ENCODE measurements around the gene MLYCD. TPM values are rescaled to one million over a fixed set of nuclear protein-coding genes. Genes with fewer than 3 reads are reported as not detected.

MLYCD gene
- total RNA-seq, 1 donor from 2014 or later: 5.6 TPM

DNA sequence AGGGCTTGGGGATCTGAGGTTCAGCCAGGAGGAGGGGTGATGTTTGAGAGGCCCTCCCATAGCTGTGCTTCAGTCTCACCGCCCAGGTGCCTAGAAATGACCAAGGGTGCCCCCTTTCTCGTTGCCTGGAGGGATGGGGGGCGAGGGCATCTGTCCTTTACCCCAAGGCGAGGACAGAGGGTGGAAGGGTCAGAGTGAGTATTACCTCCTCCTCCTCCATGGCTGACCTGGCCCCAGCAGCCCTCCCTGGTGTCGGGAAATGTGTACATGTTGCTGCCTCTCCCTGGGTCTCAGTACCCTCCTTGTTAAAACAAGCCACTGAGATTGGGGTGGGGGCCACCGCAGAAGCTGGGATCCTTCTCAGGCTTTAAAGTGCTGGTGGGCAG lies 71.5 kb downstream of the MLYCD start:
- no peak for DNase-seq

DNA sequence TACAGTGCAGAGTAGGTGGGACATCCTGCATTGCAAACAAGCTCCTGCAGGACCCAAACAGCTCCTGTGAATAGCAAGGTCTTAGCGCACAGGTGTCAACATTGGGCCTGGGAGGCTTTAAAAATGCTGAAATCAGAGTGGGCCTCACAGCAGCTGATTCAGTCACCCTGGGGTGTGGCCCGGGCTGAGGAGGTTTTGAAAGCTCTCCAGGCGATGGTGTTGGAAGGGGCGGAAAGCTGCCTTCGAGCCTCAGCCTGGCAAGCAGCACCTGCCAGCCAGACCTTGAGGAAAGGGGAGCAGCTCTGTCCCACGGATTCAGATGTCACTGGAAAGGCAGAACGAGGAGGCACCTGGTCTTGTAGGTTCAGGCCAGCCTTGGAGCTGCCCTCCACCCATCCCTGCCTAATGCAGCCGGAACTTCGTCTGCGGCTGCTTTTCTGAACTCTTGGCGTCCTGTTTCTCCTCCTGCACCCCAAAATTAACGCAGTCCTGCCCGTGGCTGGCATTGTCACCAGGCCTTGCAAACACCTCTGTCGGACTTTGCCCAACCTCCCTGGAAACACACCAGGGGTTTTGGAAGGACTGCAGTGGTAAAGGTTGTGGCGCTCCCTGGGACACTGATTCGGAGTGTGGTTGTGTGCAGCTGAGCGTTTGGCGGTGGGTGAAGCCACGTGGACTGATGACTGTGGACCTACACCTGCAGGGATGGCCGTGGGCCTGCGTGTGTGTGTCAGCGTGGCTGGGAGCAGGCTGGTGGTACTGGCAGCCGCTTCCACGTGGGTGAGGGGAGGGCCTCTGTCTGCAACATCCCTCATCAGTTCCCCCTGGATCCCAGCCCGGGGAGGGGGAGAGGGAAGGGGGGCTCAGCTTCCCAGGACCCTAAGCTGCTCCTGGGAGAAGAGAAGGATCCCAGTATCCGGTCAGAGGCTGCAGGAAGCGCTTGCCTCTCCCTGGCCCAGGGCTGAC lies 72.5 kb downstream of the MLYCD start:
- no peak for DNase-seq

DNA sequence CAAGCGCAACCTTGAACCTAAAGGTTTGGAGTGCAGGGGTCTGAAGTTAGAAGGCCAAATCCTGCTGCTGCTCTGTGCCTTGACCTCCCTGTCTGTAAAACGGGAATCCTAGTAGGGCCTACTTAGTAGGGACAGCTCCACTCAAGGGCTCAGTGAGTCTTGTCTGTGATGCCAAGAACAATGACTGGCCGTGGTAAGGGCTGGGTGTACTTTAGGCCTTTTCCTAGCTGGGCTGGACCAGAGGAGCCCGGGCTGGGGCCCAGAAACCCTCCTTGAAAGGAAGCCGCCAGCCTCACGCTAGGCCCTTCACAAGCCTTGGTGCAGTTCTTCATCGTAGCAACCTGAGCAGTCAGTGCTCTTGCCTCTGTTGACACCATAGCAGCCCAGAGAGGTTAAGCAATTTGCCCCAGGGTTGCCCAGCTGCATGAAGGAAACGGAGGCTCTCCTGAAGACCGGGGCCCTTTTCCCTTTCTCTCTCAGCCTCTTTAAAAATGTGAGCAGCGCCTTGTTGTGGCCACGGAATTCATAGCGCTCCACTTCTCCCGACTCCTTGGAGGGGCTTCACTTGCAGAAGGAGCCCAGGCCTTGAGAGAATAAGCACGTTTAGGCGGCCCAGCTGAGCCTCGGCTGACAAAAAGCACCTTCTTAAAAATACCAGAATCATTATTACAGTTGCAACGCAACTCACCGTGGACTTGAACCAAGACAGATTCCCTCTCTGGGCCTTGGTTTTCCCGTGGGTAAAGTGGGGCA lies 73.5 kb downstream of the MLYCD start:
- DNase-seq: no peak

DNA sequence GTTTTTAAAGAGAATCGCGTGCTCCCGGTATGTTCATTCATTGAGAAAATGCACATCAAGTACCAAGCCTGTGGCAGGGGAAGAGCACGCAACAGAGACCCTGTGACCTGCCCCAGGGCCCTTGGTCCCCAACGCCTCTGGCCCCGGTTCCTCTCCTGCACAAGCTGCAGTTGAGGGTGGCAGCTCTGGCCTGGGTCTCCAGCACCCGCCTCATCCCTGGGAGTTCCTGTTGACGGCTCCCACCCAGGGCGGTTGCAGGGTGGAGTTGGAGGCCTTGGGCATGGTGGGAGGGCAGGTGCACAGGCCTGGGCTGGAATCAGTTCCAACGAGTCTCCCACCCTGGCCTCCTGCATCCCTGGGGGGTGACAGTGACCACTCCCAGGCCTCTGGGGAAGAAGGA lies 74.2 kb downstream of the MLYCD start:
- no peak for DNase-seq

DNA sequence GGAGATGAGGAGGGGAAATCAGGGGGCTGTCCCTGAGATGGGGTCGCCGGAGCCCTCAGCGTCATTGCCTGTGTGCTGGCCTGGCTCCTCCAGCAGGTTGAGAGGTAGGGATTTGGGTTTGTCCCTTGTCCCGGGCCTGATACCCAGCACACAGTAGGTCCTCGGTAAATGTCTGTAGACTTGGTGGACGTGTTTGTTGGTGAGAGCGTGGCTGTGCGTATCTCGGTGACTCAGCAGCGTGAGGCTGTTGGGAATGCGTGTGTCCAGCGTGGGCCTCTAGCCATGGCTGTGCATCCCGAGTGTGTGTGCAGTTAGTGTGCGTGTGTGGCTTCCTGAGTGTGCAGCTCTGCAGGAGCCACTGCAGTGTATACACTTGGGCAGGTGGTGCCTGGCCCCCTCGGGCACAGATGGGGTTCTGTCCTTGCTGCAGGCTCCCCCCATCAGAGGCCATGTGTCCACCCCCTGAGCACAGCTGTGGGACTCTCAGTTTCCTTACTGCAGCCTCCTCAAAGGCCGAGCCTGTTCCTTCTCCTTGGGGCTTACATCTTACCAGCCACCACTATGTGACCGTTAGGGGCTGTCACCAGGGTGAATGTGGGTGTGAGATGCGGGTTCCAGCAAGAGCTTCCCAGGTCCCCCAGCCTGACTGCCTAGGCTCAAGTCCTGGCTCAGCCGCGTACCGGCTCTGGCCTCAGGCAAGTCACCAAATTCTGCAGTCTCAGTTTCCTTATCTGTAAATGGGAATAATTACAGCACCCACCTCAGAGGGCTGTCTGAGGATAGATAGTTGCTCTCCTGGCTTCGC lies 74.9 kb downstream of the MLYCD start:
- no peak for DNase-seq

DNA sequence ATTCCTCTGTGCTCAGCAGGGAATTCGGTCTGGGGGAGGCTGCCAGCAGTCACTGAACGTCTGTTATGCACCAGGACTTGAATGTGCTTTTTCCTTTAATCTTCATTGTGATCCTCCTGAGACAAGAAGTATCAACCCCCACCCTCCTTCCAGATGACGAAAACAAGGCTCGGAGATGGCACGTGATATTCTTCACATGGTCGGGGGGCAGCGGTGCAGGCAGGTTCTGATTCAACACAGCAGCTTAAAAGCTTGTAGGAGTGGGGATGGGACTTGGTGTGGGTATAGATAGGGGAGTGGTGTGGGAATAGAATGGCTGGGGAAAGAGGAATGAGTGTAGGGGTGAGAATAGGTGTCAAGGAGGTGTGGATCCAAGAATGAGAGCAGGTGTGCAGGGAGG lies 75.6 kb downstream of the MLYCD start:
- DNase-seq: no peak

DNA sequence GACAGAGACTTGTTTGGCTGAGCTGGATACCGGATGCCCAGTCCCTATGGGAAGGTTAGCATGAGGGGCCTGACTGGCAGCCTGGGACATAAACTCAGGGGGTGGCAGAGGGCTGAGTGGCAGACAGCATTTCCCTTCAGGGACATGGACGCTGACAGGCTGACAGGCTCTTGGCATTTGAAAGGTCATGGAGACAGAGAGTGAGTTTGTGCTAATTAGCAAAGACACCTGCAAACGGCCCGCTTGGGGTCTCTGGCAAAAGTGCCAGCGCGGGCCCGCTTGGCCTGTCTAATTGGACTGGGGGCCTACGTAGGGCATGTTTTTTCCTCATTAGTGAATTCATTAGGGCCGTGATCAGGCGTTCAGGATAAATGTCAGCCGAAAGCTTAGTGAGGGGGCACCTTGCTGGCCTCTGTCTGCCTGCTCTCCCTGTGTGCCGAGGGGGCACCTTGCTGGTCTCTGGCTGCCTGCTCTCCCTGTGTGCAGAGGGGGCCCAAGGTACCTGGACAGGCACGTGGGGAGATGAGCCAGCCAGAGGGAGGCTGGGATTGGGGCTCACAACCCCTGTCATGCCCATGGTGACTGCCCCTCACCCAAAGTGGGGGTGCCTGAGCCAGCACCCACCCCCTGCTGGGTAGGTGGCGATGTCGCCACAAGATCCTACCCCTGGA lies 76.8 kb downstream of the MLYCD start:
- no peak for DNase-seq

Other genes with a start within 250 kb of the MLYCD start
- gene HSBP1, start 91.1 kb upstream of the MLYCD start, total RNA-seq: 36.5 TPM
- gene OSGIN1, start 54.1 kb downstream of the MLYCD start, total RNA-seq: 0.21 TPM
- gene NECAB2, start 69.1 kb downstream of the MLYCD start, total RNA-seq: not detected
- not detected for gene SLC38A8, start 143.7 kb downstream of the MLYCD start, total RNA-seq
- gene MBTPS1, start 217.8 kb downstream of the MLYCD start, total RNA-seq: 96.9 TPM
- gene HSDL1, start 246.1 kb downstream of the MLYCD start, total RNA-seq: 25.3 TPM
- gene DNAAF1, start 246.2 kb downstream of the MLYCD start, total RNA-seq: 0.10 TPM